GM10266 (cell line): ENCODE measurements around the gene SPRN.
"Not testable (repeated sequence)": the region's sequence is repeated elsewhere in the genome, so short reads cannot be mapped to it uniquely, and the experiment has no call there.

Experiments used
- DNase-seq: peaks from one replicate; pipeline ENCODE4 v3.0.0; 2012; ENCODE audit errors: extremely low spot score
- CTCF ChIP-seq: IDR thresholded peaks from 2 replicates; pipeline ENCODE4 v1.5.1; 2012; ENCODE audit warnings: mild to moderate bottlenecking, low read depth; ENCODE audit not compliant: control insufficient read depth, insufficient read depth; ENCODE audit errors: missing control alignments

The SPRN gene

GRCh38 chr10:133445751-133446708 lies 21.6 kb upstream of the SPRN start:
- DNase-seq, result no peak
- TF ChIP-seq CTCF, result no peak

GRCh38 chr10:133445268-133445732 lies 20.9 kb upstream of the SPRN start:
- TF ChIP-seq CTCF, result no peak

GRCh38 chr10:133444342-133445267 lies 20.2 kb upstream of the SPRN start:
- TF ChIP-seq CTCF, result no peak
- no peak for DNase-seq

More at GRCh38 chr10:133445268-133445732, 20.9 kb upstream of the SPRN start:
- DNase-seq, result no peak

GRCh38 chr10:133442967-133443924 lies 18.8 kb upstream of the SPRN start:
- no peak for DNase-seq
- TF ChIP-seq CTCF, result no peak

GRCh38 chr10:133442191-133442966 lies 18.0 kb upstream of the SPRN start:
- no peak for DNase-seq
- no peak for TF ChIP-seq CTCF

GRCh38 chr10:133441780-133442179 lies 17.4 kb upstream of the SPRN start:
- no peak for DNase-seq
- TF ChIP-seq CTCF, result no peak

GRCh38 chr10:133441356-133441755 lies 16.9 kb upstream of the SPRN start:
- not testable (repeated sequence) for DNase-seq
